B cell (primary cell): ENCODE data around the gene TRHDE. TPM values are rescaled to one million over a fixed set of nuclear protein-coding genes. Genes with fewer than 3 reads are reported as not detected.

ENCODE experiments used
- ATAC-seq: fragments of 200-7000 bp; cut with Tn5 transposase; one replicate; pipeline ENCODE4 v1.10.0; 2021; ENCODE audit warnings: low read depth, mild to moderate bottlenecking, moderate number of reproducible peaks, moderate library complexity
- CTCF ChIA-PET: fragments of 350-600 bp; sonication (Branson Sonifier 250); formaldehyde crosslinking; loops from one replicate; lab custom pipeline; 2021; ENCODE audit warnings: antibody characterized with exemption, inconsistent platforms; lab: Charles Lee
- POLR2A ChIA-PET: fragments of 350-600 bp; sonication (Branson Sonifier 250); formaldehyde crosslinking; loops from one replicate; lab custom pipeline; 2021; ENCODE audit warnings: antibody characterized with exemption; lab: Charles Lee
- DNase-seq: peaks from one replicate; pipeline ENCODE4 v3.0.0; 2013
- H2AFZ ChIP-seq: 2 replicates; pipeline ENCODE4 v1.6.1; 2012; ENCODE audit warnings: mild to moderate bottlenecking, low read depth, low read length; ENCODE audit not compliant: insufficient read depth, poor library complexity, severe bottlenecking
- H3K27ac ChIP-seq, 2 donors: 1 replicate in 1 of 2; 2 replicates in 1 of 2; pipeline ENCODE4 v1.5.1; 2012 to 2013; ENCODE audit warnings: low read length in 2 of 2, mild to moderate bottlenecking in 2 of 2, moderate library complexity in 1 of 2
- H3K27me3 ChIP-seq, 4 experiments: fragments of 200-600 bp in 1 of 4; sonication (generic) in 1 of 4; replicated peaks in 1 of 4; 1 replicate in 2 of 4; 2 replicates in 2 of 4; pipeline versions ENCODE4 v1.6.1 to v1.7.0; 2013 to 2016; ENCODE audit warnings: low read length in 3 of 4, mild to moderate bottlenecking in 2 of 4, mixed read lengths in 1 of 4, moderate library complexity in 1 of 4; ENCODE audit not compliant: insufficient read depth in 4 of 4, control insufficient read depth in 3 of 4; ENCODE audit errors: control extremely low read depth in 1 of 4
- H3K36me3 ChIP-seq, 2 experiments: replicated peaks in 1 of 2; 1 replicate in 1 of 2; 2 replicates in 1 of 2; pipeline versions ENCODE4 v1.6.1 to v1.7.1; 2013; ENCODE audit warnings: low read length in 1 of 2; ENCODE audit not compliant: insufficient read depth in 2 of 2, control insufficient read depth in 1 of 2; ENCODE audit errors: control extremely low read depth in 1 of 2, extremely low read depth in 1 of 2
- H3K4me1 ChIP-seq, 2 donors: fragments of 200-600 bp in 1 of 2; sonication (generic) in 1 of 2; 1 replicate in 1 of 2; 2 replicates in 1 of 2; pipeline versions ENCODE4 v1.5.1 to v1.6.1; 2013 to 2017; ENCODE audit warnings: low read length in 2 of 2; ENCODE audit not compliant: control insufficient read depth in 2 of 2, insufficient read depth in 2 of 2
- H3K4me2 ChIP-seq: replicated peaks from 2 replicates; pipeline ENCODE3; 2012; ENCODE audit warnings: mild to moderate bottlenecking, low read depth, low read length; ENCODE audit not compliant: poor library complexity, severe bottlenecking
- H3K4me3 ChIP-seq, 5 experiments: fragments of 200-600 bp in 1 of 5; sonication (generic) in 1 of 5; 1 replicate in 3 of 5; 2 replicates in 2 of 5; pipeline versions ENCODE4 v1.5.1 to v1.7.0; 2011 to 2016; ENCODE audit warnings: low read length in 4 of 5, mild to moderate bottlenecking in 4 of 5, low read depth in 2 of 5, control low read depth in 1 of 5, moderate library complexity in 1 of 5; ENCODE audit not compliant: insufficient read depth in 1 of 5; ENCODE audit errors: control extremely low read depth in 1 of 5, extremely low read depth in 1 of 5
- H3K79me2 ChIP-seq: fragments of 200-600 bp; sonication (generic); one replicate; pipeline ENCODE4 v1.6.0; 2016; ENCODE audit warnings: low read length; ENCODE audit not compliant: control insufficient read depth, insufficient read depth
- H3K9ac ChIP-seq: fragments of 200-600 bp; sonication (generic); 2 replicates; pipeline ENCODE4 v1.6.1; 2017; ENCODE audit warnings: mild to moderate bottlenecking, low read length, moderate library complexity
- H3K9me3 ChIP-seq, 3 donors: one replicate each; pipeline versions ENCODE4 v1.6.1 to v1.7.1; 2013; ENCODE audit warnings: low read length in 2 of 3; ENCODE audit not compliant: control insufficient read depth in 2 of 3, insufficient read depth in 1 of 3; ENCODE audit errors: control extremely low read depth in 1 of 3
- H4K20me1 ChIP-seq: 2 replicates; pipeline ENCODE4 v1.6.0; 2012; ENCODE audit warnings: mild to moderate bottlenecking, low read length; ENCODE audit not compliant: insufficient read depth, control insufficient read depth, poor library complexity, severe bottlenecking
- H3K27ac Mint-ChIP-seq: one replicate; pipeline ENCODE4 v1.8.0; 2021; ENCODE audit warnings: mixed read lengths
- H3K27me3 Mint-ChIP-seq: one replicate; pipeline ENCODE4 v1.8.0; 2021; ENCODE audit warnings: mixed read lengths
- H3K4me1 Mint-ChIP-seq: one replicate; pipeline ENCODE4 v1.8.0; 2021; ENCODE audit warnings: mixed read lengths
- H3K4me3 Mint-ChIP-seq: one replicate; pipeline ENCODE4 v1.8.0; 2021; ENCODE audit warnings: mixed read lengths
- H3K9me3 Mint-ChIP-seq: one replicate; pipeline ENCODE4 v1.8.0; 2022; ENCODE audit warnings: mixed read lengths; ENCODE audit not compliant: insufficient read depth
- EZH2 ChIP-seq: IDR thresholded peaks from 2 replicates; pipeline ENCODE4 v1.6.1; 2012; ENCODE audit warnings: borderline replicate concordance, low read depth, mild to moderate bottlenecking, moderate library complexity, low read length; ENCODE audit not compliant: insufficient read depth, poor library complexity, severe bottlenecking
- WGBS: methylation state at CpG from one replicate; pipeline ENCODE4 v1.1.5; 2013; ENCODE audit warnings: missing lambda C conversion rate; ENCODE audit not compliant: insufficient coverage; 5-methylcytosine and 5-hydroxymethylcytosine counted together
- intact Hi-C: fragments of 100-400 bp; cut with micrococcal nuclease; formaldehyde crosslinking; loops from one replicate; pipeline ENCODE4 v1.10.0; 2022
- polyA plus RNA-seq: library from polyadenylated mRNA; depleted of rRNA; stranded (reverse); fragments of >200 nt; gene quantifications from 2 replicates; pipeline ENCODE4 v1.2.3, GENCODE V29; 2012
- total RNA-seq, 2 donors: library from RNA; stranded (reverse); fragments of 120-200 nt in 1 of 2; gene quantifications; 1 replicate in 1 of 2; 2 replicates in 1 of 2; pipeline versions ENCODE4 v1.2.3 to v1.2.4, GENCODE V29; 2013 to 2022
- TF ChIP-seq, protein P1 (sequence below): fragments of 200-600 bp; IDR thresholded peaks from one replicate; pipeline ENCODE4 v1.8.0; 2022; ENCODE audit warnings: antibody characterized with exemption, mild to moderate bottlenecking

The TRHDE gene
- total and polyA plus RNA-seq, 2 donors (not counting 1 experiment from before 2014, with no cell fraction given): not detected

DNA sequence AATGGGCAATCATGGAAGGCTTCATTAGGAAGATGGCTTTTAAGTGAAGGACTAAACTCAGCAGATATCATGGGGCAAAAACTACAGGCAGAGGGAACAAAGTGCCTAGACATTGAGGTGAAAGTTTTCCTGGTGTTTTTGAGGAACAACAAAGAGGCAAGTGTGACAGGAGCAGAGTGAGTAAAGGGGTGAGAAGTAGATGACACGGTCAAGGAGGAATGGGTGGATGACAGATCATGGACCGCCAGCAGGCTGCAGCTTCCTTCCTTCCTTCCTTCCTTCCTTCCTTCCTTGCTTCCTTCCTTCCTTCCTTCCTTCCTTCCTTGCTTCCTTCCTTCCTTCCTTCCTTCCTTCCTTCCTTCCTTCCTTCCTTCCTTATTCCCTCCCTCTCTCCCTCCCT is 108.3 kb downstream of the TRHDE start:
- TF ChIP-seq EZH2: no peak
- TF ChIP-seq, protein P1, sequence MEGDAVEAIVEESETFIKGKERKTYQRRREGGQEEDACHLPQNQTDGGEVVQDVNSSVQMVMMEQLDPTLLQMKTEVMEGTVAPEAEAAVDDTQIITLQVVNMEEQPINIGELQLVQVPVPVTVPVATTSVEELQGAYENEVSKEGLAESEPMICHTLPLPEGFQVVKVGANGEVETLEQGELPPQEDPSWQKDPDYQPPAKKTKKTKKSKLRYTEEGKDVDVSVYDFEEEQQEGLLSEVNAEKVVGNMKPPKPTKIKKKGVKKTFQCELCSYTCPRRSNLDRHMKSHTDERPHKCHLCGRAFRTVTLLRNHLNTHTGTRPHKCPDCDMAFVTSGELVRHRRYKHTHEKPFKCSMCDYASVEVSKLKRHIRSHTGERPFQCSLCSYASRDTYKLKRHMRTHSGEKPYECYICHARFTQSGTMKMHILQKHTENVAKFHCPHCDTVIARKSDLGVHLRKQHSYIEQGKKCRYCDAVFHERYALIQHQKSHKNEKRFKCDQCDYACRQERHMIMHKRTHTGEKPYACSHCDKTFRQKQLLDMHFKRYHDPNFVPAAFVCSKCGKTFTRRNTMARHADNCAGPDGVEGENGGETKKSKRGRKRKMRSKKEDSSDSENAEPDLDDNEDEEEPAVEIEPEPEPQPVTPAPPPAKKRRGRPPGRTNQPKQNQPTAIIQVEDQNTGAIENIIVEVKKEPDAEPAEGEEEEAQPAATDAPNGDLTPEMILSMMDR: no peak

DNA sequence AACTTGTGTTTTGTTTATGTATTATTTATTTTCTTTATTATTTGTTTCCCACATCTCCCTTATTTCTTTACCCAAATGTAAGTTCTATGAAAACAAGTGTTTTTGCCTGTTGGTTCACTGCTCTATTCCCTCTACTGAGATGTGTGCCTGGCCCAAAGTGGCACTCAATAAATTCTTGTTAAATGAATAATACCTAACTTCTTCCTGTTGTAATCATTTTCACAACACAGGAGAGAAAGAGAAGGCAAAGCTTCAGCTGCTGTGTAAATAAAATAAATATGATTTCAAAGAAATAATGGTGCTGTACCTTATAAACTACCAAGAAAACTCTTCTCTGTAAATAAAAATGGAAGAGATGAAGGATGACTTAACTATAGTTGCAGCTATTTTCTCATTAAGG is 116.2 kb downstream of the TRHDE start:
- intact Hi-C loops: no loop called here
- TF ChIP-seq, protein P1: no peak
- no peak for TF ChIP-seq EZH2
- ChIA-PET POLR2A (no interaction called here), CTCF (no interaction called here)
- Histone ChIP-seq H2AFZ (no peak overlapping the region), H3K4me3 (no peak overlapping the region), H4K20me1 (no peaks in the 10 kb centered on the region), H3K36me3 (no peaks in the 10 kb centered on the region), H3K27ac (no peak overlapping the region), H3K9me3 (no peaks in the 10 kb centered on the region), H3K4me1 (no peaks in the 10 kb centered on the region), H3K9ac (no peak overlapping the region), H3K79me2 (no peaks in the 10 kb centered on the region), H3K27me3 (no peaks in the 10 kb centered on the region), H3K4me2 (no peak overlapping the region)
- no peak for ATAC-seq
- Mint-ChIP-seq H3K4me3 (no peak overlapping the region), H3K27me3 (no peaks in the 10 kb centered on the region), H3K4me1 (no peaks in the 10 kb centered on the region), H3K9me3 (peaks cover 2% of the 10 kb centered on the region), H3K27ac (no peak overlapping the region)
- DNase-seq: no peak

More for the DNA sequence above, 108.3 kb downstream of the TRHDE start:
- H2AFZ ChIP-seq: no peak overlapping the region
- DNase-seq: no peak
- H3K4me1 Mint-ChIP-seq: no peaks in the 10 kb centered on the region
- no peaks in the 10 kb centered on the region for H3K79me2 ChIP-seq
- no CpG with 5 or more reads among the region's 2 CpGs for WGBS
- H3K27me3 Mint-ChIP-seq: no peaks in the 10 kb centered on the region
- H3K4me1 ChIP-seq: no peaks in the 10 kb centered on the region
- no peak overlapping the region for H3K27ac Mint-ChIP-seq
- no peak overlapping the region for H3K27ac ChIP-seq
- no peak overlapping the region for H3K9ac ChIP-seq
- H3K9me3 Mint-ChIP-seq: peaks cover 5% of the 10 kb centered on the region
- no peaks in the 10 kb centered on the region for H3K27me3 ChIP-seq
- no peaks in the 10 kb centered on the region for H3K36me3 ChIP-seq
- no peaks in the 10 kb centered on the region for H4K20me1 ChIP-seq
- no peak overlapping the region for H3K4me3 ChIP-seq
- CTCF ChIA-PET: no interaction called here
- no peak overlapping the region for H3K4me2 ChIP-seq
- ATAC-seq: no peak
- H3K4me3 Mint-ChIP-seq: no peak overlapping the region
- POLR2A ChIA-PET: no interaction called here
- intact Hi-C loops: no loop called here
- H3K9me3 ChIP-seq: peaks cover 0 to 4% (median 2%) of the 10 kb centered on the region in 3 donors
